Measurements from ENCODE around the gene IMPDH1.

DNA sequence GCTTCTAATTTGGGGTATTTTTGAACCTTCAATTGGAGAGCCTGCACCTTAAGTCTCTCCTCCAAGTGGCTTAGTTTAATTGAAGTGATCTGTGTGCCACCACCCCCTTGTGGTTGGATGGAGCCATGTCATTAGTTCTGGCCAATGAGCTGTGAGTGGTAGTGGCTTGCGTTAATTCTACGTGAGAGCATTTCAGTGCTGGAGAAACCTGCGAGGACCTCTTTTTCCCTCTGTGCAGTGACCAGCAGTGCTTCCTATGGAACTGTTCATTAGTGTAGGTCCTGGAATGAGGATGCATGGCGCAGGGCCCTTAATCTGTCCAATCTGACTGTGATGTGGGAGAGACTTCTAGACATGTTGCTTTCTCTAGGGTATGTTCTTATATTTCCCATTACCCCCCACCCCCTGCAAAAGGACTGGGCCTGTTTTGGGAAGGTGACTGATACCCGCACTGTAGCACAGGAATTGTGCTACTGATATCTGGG lies 49.7 kb upstream of the IMPDH1 start:
- TF ChIP-seq, protein P1, sequence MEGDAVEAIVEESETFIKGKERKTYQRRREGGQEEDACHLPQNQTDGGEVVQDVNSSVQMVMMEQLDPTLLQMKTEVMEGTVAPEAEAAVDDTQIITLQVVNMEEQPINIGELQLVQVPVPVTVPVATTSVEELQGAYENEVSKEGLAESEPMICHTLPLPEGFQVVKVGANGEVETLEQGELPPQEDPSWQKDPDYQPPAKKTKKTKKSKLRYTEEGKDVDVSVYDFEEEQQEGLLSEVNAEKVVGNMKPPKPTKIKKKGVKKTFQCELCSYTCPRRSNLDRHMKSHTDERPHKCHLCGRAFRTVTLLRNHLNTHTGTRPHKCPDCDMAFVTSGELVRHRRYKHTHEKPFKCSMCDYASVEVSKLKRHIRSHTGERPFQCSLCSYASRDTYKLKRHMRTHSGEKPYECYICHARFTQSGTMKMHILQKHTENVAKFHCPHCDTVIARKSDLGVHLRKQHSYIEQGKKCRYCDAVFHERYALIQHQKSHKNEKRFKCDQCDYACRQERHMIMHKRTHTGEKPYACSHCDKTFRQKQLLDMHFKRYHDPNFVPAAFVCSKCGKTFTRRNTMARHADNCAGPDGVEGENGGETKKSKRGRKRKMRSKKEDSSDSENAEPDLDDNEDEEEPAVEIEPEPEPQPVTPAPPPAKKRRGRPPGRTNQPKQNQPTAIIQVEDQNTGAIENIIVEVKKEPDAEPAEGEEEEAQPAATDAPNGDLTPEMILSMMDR (IDR thresholded peaks at IDR 0.05; ENCODE audit: low read length): peak; percentile 100
- TF ChIP-seq EZH2 (IDR thresholded peaks at IDR 0.05; ENCODE audit: borderline replicate concordance, low read length): no peak

Data from OCI-LY1 (cell line).